OCI-LY7 (cell line): ENCODE results near the gene PARP2. TPM values are rescaled to one million over a fixed set of nuclear protein-coding genes. Genes with fewer than 3 reads are reported as not detected.

Experiments used
- BruUV-seq: library from RNA; stranded (reverse); fragments of 400-500 nt; replicated peaks from 2 replicates; lab custom pipeline; 2021; lab: Mats Ljungman, UMichigan
- CTCF ChIA-PET: fragments of 300-600 bp; sonication (Branson Sonifier 250); formaldehyde crosslinking; loops from one replicate; lab custom pipeline; 2022; ENCODE audit warnings: antibody characterized with exemption; ENCODE audit not compliant: unreplicated experiment; lab: Charles Lee
- POLR2A ChIA-PET: fragments of 300-600 bp; sonication (Branson Sonifier 250); formaldehyde crosslinking; loops from one replicate; lab custom pipeline; 2022; ENCODE audit warnings: antibody characterized with exemption; lab: Charles Lee
- DNase-seq: peaks from one replicate; pipeline ENCODE4 v3.0.0-alpha.2; 2015; ENCODE audit warnings: low spot score
- H2AFZ ChIP-seq: fragments of 200-600 bp; sonication (generic), shearing (Covaris generic); 2 replicates; pipeline ENCODE4 v1.6.1; 2014; ENCODE audit warnings: mild to moderate bottlenecking, antibody characterized with exemption, low read length, moderate library complexity
- H3K27ac ChIP-seq: fragments of 200-600 bp; sonication (generic); 2 replicates; pipeline ENCODE4 v1.5.1; 2014; ENCODE audit warnings: mixed run types, low read depth, mild to moderate bottlenecking, moderate library complexity, low read length, inconsistent platforms; ENCODE audit not compliant: poor library complexity, severe bottlenecking
- H3K36me3 ChIP-seq: fragments of 200-600 bp; sonication (generic); 2 replicates; pipeline ENCODE4 v1.6.1; 2014; ENCODE audit warnings: mild to moderate bottlenecking, antibody characterized with exemption, low read length, moderate library complexity, mixed read lengths; ENCODE audit not compliant: insufficient read depth
- H3K4me1 ChIP-seq: fragments of 200-600 bp; sonication (generic); 2 replicates; pipeline ENCODE4 v1.5.1; 2014; ENCODE audit warnings: mild to moderate bottlenecking, low read length; ENCODE audit not compliant: insufficient read depth, poor library complexity, severe bottlenecking
- H3K4me2 ChIP-seq: fragments of 200-600 bp; sonication (generic); 2 replicates; pipeline ENCODE4 v1.6.1; 2014; ENCODE audit warnings: mild to moderate bottlenecking, low read length
- H3K4me3 ChIP-seq: fragments of 200-600 bp; sonication (generic); 2 replicates; pipeline ENCODE4 v1.5.1; 2014; ENCODE audit warnings: mild to moderate bottlenecking, low read depth, low read length; ENCODE audit not compliant: poor library complexity, severe bottlenecking
- H3K79me2 ChIP-seq: fragments of 200-600 bp; sonication (generic); 2 replicates; pipeline ENCODE4 v1.6.1; 2016; ENCODE audit warnings: low read depth, mild to moderate bottlenecking, low read length, moderate library complexity, mixed read lengths; ENCODE audit not compliant: insufficient read depth
- H3K9me2 ChIP-seq: fragments of 200-600 bp; sonication (generic); 2 replicates; pipeline ENCODE4 v1.6.1; 2016; ENCODE audit warnings: mild to moderate bottlenecking, low read length, mixed read lengths; ENCODE audit not compliant: insufficient read depth
- H3K9me3 ChIP-seq: fragments of 200-600 bp; sonication (generic); 2 replicates; pipeline ENCODE4 v1.6.1; 2014; ENCODE audit warnings: mild to moderate bottlenecking, mixed run types, low read length, mixed read lengths
- H4K20me1 ChIP-seq: fragments of 200-600 bp; sonication (generic); 2 replicates; pipeline ENCODE4 v1.6.1; 2014; ENCODE audit warnings: mild to moderate bottlenecking, antibody characterized with exemption, low read length, moderate library complexity, mixed read lengths; ENCODE audit not compliant: insufficient read depth
- EZH2phosphoT487 ChIP-seq: fragments of 200-600 bp; sonication (generic); IDR thresholded peaks from 2 replicates; pipeline ENCODE4 v1.6.1; 2018; ENCODE audit warnings: low read depth, borderline replicate concordance, mild to moderate bottlenecking, mixed run types, antibody characterized with exemption, low read length, moderate library complexity, mixed read lengths
- intact Hi-C: fragments of 100-400 bp; cut with micrococcal nuclease; formaldehyde crosslinking; loops from one replicate; pipeline ENCODE4 v1.10.0; 2022; ENCODE audit not compliant: unreplicated experiment
- total RNA-seq, 2 experiments: library from RNA; depleted of rRNA in 1 of 2; stranded (reverse); fragments of >200 nt in 1 of 2; shearing (Covaris generic) in 1 of 2; gene quantifications; 2 replicates each; pipeline ENCODE4 v1.2.3, GENCODE V29; 2014 to 2022
- TF ChIP-seq, protein P1 (sequence below): fragments of 200-600 bp; sonication (generic); conservative IDR thresholded peaks from 2 replicates; pipeline ENCODE4 v1.5.1; 2014; ENCODE audit warnings: mild to moderate bottlenecking, antibody characterized with exemption, low read length, moderate library complexity, mixed read lengths

PARP2 gene
- total RNA-seq, 2 experiments from 2014 or later, result 44.4 to 55.4 TPM

DNA sequence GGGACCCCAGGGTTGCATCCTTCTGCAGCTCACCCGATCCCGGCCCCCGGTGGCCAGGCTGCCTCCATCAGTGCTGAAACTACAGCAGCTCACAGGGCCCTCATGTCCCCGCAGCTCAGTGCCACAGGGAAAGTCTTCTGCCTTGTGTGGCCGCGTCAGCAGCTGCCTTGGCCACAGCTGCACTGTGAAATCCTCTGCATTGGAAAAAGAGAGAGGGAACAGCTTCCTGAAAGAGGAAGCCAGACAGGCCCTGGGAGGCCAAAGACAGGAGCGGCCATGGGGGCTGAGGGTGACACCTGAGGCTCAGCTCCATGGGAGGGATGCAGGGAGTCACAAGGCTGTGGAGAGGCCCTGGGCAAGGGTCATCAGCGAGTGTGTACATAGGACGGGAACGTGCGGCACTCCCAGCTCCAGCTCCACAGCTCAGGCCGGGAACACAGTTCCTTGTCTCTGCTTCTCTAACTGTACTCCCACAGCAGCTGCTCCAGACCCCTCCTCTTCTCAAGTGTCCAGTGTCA is 32.7 kb downstream of the PARP2 start:
- no peak overlapping the region for H3K4me2 ChIP-seq
- intact Hi-C loops, result no loop called here
- peaks cover 43% of the 10 kb centered on the region for H3K36me3 ChIP-seq
- H3K4me1 ChIP-seq, result no peaks in the 10 kb centered on the region
- H3K79me2 ChIP-seq, result no peaks in the 10 kb centered on the region
- no peak overlapping the region for H3K4me3 ChIP-seq
- H2AFZ ChIP-seq, result no peak overlapping the region
- no peak overlapping the region for H3K27ac ChIP-seq
- no TSS peak for BruUV-seq
- TF ChIP-seq, protein P1, sequence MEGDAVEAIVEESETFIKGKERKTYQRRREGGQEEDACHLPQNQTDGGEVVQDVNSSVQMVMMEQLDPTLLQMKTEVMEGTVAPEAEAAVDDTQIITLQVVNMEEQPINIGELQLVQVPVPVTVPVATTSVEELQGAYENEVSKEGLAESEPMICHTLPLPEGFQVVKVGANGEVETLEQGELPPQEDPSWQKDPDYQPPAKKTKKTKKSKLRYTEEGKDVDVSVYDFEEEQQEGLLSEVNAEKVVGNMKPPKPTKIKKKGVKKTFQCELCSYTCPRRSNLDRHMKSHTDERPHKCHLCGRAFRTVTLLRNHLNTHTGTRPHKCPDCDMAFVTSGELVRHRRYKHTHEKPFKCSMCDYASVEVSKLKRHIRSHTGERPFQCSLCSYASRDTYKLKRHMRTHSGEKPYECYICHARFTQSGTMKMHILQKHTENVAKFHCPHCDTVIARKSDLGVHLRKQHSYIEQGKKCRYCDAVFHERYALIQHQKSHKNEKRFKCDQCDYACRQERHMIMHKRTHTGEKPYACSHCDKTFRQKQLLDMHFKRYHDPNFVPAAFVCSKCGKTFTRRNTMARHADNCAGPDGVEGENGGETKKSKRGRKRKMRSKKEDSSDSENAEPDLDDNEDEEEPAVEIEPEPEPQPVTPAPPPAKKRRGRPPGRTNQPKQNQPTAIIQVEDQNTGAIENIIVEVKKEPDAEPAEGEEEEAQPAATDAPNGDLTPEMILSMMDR, result no peak
- no peak for TF ChIP-seq EZH2phosphoT487
- DNase-seq, result no peak
- no peaks in the 10 kb centered on the region for H3K9me3 ChIP-seq
- ChIA-PET POLR2A (interaction anchor here (1.3 kb wide), 1 partner anchor 20 kb away, joined by 3 read pairs; no protein-coding TSS in a partner anchor), CTCF (interaction anchor here (0.5 kb wide), 1 partner anchor 39 kb away, joined by 5 read pairs; no protein-coding TSS in a partner anchor)
- no peaks in the 10 kb centered on the region for H3K9me2 ChIP-seq
- no peaks in the 10 kb centered on the region for H4K20me1 ChIP-seq

- Histone ChIP-seq H3K27ac (no peak overlapping the region), H3K4me2 (no peak overlapping the region), H4K20me1 (no peaks in the 10 kb centered on the region), H3K4me1 (no peaks in the 10 kb centered on the region), H3K36me3 (peaks cover 36% of the 10 kb centered on the region), H3K9me2 (no peaks in the 10 kb centered on the region), H2AFZ (no peak overlapping the region), H3K9me3 (no peaks in the 10 kb centered on the region), H3K4me3 (no peak overlapping the region), H3K79me2 (no peaks in the 10 kb centered on the region)
- ChIA-PET CTCF (no interaction called here), POLR2A (no interaction called here)
- intact Hi-C loops, result no loop called here
- TF ChIP-seq EZH2phosphoT487, result no peak
- TF ChIP-seq, protein P1, result no peak
- no TSS peak for BruUV-seq
- DNase-seq, result no peak
These were observed 33.7 kb downstream of the PARP2 start for GRCh38 chr14:20377171-20377570.

DNA sequence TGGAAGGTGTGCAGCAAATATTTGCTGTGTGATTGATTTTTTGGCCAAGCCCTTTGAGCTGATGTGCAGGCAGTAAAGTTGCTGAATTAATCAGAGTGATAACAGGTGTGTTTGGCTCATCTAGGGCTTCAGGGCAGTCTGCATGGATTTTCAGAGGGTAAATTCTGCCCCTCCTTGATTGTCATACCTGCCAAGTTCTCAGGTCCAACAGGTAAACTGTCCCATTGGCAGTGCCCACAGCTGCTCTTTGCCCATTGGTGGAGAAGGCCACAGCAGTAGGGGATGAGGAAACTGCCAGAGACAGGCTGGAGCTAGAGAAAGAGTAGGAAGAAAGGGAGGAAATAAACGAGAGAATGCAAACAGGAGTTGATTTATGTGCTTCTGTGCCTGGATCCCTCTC is 36.3 kb downstream of the PARP2 start:
- CTCF ChIA-PET, result no interaction called here
- Histone ChIP-seq H3K4me3 (no peak overlapping the region), H4K20me1 (no peaks in the 10 kb centered on the region), H3K4me1 (no peaks in the 10 kb centered on the region), H3K79me2 (no peaks in the 10 kb centered on the region), H2AFZ (no peak overlapping the region), H3K36me3 (peaks cover 35% of the 10 kb centered on the region), H3K9me3 (no peaks in the 10 kb centered on the region), H3K9me2 (no peaks in the 10 kb centered on the region), H3K27ac (no peak overlapping the region), H3K4me2 (no peak overlapping the region)
- TF ChIP-seq EZH2phosphoT487, result no peak
- TF ChIP-seq, protein P1, result no peak
- DNase-seq, result no peak
- POLR2A ChIA-PET, result no interaction called here
- intact Hi-C loops, result no loop called here
- BruUV-seq, result no TSS peak
